GM18498 (cell line): Measurements from ENCODE around the gene PPP1R15A.
"Not testable (repeated sequence)": the region's sequence is repeated elsewhere in the genome, so short reads cannot be mapped to it uniquely, and the experiment has no call there.

Source experiments
- ATAC-seq: cut with Tn5 transposase; IDR thresholded peaks from one replicate; pipeline ENCODE4 v1.9.1; 2021; ENCODE audit warnings: mild to moderate bottlenecking, moderate library complexity; ENCODE audit not compliant: unreplicated experiment

Gene PPP1R15A

GRCh38 chr19:48910803-48911202 is 38.6 kb downstream of the PPP1R15A start:
- ATAC-seq, result no peak

- ATAC-seq, result no peak
Observed at GRCh38 chr19:48913114-48913889, 41.1 kb downstream of the PPP1R15A start.

- ATAC-seq, result no peak
Observed at GRCh38 chr19:48914181-48914580, 42.0 kb downstream of the PPP1R15A start.

- no peak for ATAC-seq
Observed at GRCh38 chr19:48915757-48916156, 43.5 kb downstream of the PPP1R15A start.

- ATAC-seq, result no peak
Observed at GRCh38 chr19:48918071-48918470, 45.9 kb downstream of the PPP1R15A start.

GRCh38 chr19:48918801-48919247 is 46.6 kb downstream of the PPP1R15A start:
- ATAC-seq, result no peak

- not testable (repeated sequence) for ATAC-seq
Observed at GRCh38 chr19:48919271-48919670, 47.0 kb downstream of the PPP1R15A start.

GRCh38 chr19:48920949-48921348 is 48.7 kb downstream of the PPP1R15A start:
- ATAC-seq, result no peak

- ATAC-seq, result no peak
Observed at GRCh38 chr19:48921721-48922500, 49.7 kb downstream of the PPP1R15A start.

- no peak for ATAC-seq
Observed at GRCh38 chr19:48922548-48923490, 50.6 kb downstream of the PPP1R15A start.

GRCh38 chr19:48925240-48925843 is 53.1 kb downstream of the PPP1R15A start:
- no peak for ATAC-seq
